Measurements from ENCODE around the gene YPEL2. TPM values are rescaled to one million over a fixed set of nuclear protein-coding genes. Genes with fewer than 3 reads are reported as not detected.

The YPEL2 gene
- total and polyA plus RNA-seq, 8 donors, result 6.7 to 28.7 (median 12.7) TPM

DNA sequence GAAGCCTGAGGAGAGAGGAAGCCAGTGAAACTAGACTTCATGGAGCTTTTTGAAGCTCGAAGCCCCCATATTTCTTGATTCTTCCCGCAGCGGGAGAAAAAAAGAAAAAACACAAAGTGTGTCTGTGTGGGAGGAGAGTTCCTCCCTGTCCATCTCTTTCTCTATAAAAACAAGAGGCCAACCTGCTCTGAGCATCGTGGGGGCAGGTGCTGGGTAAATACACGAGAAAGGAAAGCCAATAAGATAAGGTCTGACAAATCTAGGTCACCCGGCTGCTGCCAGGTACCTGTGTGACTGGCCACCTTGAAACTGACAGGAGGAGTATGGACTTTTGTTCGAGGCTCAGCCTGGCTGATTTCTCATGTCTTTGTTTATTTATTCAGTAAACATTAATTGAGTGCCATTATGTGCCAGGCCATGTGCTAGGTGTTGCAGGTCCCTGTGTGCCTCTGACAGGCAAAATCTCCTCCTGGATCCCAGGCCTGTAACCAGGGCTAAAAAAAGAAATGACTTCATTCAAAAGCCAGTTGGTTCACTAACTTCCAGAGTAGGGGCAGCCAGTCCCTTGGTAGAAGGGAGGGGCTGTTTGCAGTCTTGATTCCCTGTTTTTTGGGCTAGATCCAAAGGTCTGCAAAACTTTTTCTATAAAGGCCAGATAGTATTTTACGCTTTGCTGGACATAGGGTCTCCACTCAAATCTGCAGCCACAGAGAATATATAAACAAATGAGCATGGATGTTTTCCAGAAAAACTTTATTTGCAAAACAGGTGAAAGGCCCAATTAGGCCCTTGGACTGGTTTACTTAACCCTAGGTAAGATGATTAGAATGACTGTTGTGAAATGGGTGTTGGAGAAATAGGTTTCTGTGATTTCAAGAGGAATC lies 35.6 kb downstream of the YPEL2 start:
- H3K4me3 ChIP-seq, result peak overlapping the region in 1 of 4 donors; percentile 5
- H3K9me3 ChIP-seq, result no peaks in the 10 kb centered on the region
- TF ChIP-seq, protein P1, sequence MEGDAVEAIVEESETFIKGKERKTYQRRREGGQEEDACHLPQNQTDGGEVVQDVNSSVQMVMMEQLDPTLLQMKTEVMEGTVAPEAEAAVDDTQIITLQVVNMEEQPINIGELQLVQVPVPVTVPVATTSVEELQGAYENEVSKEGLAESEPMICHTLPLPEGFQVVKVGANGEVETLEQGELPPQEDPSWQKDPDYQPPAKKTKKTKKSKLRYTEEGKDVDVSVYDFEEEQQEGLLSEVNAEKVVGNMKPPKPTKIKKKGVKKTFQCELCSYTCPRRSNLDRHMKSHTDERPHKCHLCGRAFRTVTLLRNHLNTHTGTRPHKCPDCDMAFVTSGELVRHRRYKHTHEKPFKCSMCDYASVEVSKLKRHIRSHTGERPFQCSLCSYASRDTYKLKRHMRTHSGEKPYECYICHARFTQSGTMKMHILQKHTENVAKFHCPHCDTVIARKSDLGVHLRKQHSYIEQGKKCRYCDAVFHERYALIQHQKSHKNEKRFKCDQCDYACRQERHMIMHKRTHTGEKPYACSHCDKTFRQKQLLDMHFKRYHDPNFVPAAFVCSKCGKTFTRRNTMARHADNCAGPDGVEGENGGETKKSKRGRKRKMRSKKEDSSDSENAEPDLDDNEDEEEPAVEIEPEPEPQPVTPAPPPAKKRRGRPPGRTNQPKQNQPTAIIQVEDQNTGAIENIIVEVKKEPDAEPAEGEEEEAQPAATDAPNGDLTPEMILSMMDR (IDR thresholded peaks at IDR 0.05), result no peak
- WGBS, 2 donors, result 5 to 6% methylated on average over 8 of the region's 8 CpGs
- peak; percentile 69 to 94 (median 90) for DNase-seq
- peak overlapping the region; percentile 65 to 83 (median 76) for H3K27ac ChIP-seq
- intact Hi-C loops (cut with DNase I), result loop anchor here in 1 of 3 donors (5.0 kb wide), 1 partner anchor 35 kb away; the partner anchor contains the start of gene YPEL2
- no peaks in the 10 kb centered on the region for H3K36me3 ChIP-seq
- peaks cover 73 to 87% (median 80%) of the 10 kb centered on the region in 3 donors for H3K4me1 ChIP-seq
- ATAC-seq, result peak; percentile 84 to 90 (median 87)
- no peak for FAIRE-seq
- H3K27me3 ChIP-seq, result no peaks in the 10 kb centered on the region

DNA sequence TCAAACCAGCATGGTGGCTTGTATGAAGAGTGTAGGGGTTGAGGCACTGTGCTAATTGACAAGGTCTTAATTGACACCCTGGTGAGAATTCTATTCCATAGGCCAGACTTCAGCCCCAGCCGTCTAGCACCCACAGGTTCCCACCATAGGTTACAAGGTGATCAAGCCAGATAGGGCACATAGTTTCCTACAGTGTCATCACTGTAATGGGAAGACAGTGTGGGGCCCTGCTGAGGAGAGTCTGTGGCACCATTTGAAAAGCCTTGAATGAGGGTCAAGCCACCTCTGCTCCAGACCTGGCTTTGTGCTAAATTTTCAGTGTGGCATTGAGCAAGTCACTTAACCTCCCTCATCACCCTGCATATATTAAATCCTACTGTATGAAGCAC lies 36.2 kb downstream of the YPEL2 start:
- no peaks in the 10 kb centered on the region for H3K36me3 ChIP-seq
- peak overlapping the region; percentile 35 to 83 (median 67) for H3K27ac ChIP-seq
- WGBS, 2 donors, result 12 to 22% methylated on average over 1 of the region's 1 CpG
- H3K27me3 ChIP-seq, result no peaks in the 10 kb centered on the region
- TF ChIP-seq, protein P1 (IDR thresholded peaks at IDR 0.05), result no peak
- FAIRE-seq (no peak), DNase-seq (no peak), ATAC-seq (no peak)
- peaks cover 78 to 88% (median 81%) of the 10 kb centered on the region in 3 donors for H3K4me1 ChIP-seq
- no peak overlapping the region for H3K4me3 ChIP-seq
- no peaks in the 10 kb centered on the region for H3K9me3 ChIP-seq
- intact Hi-C loops (cut with DNase I), result loop anchor here in 1 of 3 donors (5.0 kb wide), 1 partner anchor 35 kb away; the partner anchor contains the start of gene YPEL2

DNA sequence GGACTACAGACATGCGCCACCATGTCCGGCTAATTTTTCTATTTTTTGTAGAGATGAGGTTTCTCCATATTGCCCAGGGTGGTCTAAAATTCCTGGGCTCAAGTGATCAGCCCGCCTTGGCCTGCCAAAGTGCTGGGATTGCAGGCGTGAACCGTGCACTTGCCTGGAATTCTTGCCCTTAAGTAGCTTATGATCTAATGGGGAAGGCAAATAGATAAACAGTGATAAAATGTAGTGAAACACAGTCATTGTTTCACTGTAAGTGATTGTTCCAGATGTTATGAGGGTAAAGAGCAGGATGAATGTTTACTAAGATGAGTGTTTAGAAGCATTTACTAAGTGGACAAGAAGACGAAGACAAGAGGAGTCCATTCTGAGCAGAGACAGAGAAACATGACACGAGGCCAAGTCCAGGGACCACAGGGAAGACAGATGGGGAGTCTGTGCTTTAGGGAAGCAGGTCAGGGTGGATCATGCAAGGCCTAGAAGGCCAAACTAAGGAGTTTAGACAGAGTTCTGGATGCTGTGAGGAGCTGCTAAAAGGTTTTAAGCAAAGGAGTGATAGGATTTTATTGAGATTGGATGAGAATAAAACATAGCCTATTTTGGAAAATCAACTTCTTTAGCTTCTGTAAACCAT lies 36.9 kb downstream of the YPEL2 start:
- TF ChIP-seq, protein P1 (IDR thresholded peaks at IDR 0.05), result no peak
- Histone ChIP-seq H3K27me3 (no peaks in the 10 kb centered on the region), H3K36me3 (no peaks in the 10 kb centered on the region), H3K27ac (peak overlapping the region; percentile 35 to 83 (median 67)), H3K4me3 (no peak overlapping the region), H3K9me3 (no peaks in the 10 kb centered on the region), H3K4me1 (peaks cover 78 to 94% (median 83%) of the 10 kb centered on the region in 3 donors)
- no peak for ATAC-seq
- no peak for FAIRE-seq
- no peak for DNase-seq
- WGBS, 2 donors, result 69% methylated on average over 7 of the region's 7 CpGs
- intact Hi-C loops (cut with DNase I), result loop anchor here in 1 of 3 donors (5.0 kb wide), 1 partner anchor 36 kb away; the partner anchor contains the start of gene YPEL2

DNA sequence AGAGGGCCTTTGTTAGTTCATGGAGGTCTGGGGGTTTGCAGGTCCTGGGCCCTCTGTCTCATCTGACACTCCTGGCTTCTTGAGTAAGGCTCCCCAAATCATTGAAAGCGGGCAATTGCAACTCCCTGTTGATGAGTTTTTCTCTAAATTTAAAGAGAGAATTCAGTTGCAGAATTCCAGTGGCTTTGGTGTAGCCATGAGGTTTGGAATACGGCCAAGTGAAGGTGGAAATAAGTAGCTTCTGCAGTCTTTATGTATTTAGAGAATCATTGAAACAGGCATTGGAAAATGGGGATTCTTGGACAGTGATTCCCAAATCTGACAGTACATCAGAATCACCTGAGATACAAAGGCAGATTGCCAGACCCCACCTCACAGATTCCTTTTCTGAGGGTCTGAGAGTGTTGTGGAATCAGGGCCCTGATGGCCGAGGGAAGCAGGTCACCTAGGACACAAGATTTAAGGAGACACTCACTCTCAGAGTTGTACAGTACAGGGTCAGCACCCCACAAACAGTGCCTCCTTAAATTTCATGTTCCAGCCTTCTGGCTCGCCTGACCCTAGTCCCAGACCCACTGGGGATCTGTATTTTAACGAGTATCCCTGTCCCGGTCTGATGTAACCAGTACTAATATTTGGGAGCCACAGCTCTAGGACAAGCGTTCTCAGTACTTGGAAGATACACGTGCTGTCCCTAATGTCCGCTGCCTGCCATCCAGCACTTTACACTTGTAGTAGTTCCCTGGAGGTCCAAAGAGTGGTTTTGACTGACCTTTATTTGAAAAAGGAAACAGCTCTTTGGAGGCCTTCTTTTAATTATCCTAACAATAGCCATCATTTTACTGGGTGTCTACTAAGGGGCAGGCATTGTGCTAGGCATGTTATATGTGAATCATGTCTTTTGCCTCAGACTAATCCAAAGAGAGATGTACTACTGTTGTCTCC lies 37.8 kb downstream of the YPEL2 start:
- no peak overlapping the region for H3K4me3 ChIP-seq
- TF ChIP-seq, protein P1 (IDR thresholded peaks at IDR 0.05), result no peak
- intact Hi-C loops (cut with DNase I), result loop anchor here in 1 of 3 donors (5.0 kb wide), 1 partner anchor 37 kb away; the partner anchor contains the start of gene YPEL2
- H3K27me3 ChIP-seq, result no peaks in the 10 kb centered on the region
- no peaks in the 10 kb centered on the region for H3K36me3 ChIP-seq
- FAIRE-seq (no peak), DNase-seq (no peak), ATAC-seq (no peak)
- peaks cover 73 to 98% (median 84%) of the 10 kb centered on the region in 3 donors for H3K4me1 ChIP-seq
- peak overlapping the region; percentile 53 to 83 (median 70) for H3K27ac ChIP-seq
- H3K9me3 ChIP-seq, result no peaks in the 10 kb centered on the region
- 77 to 78% methylated on average over 9 of the region's 9 CpGs for WGBS, 2 donors

Measured in pancreas (tissue), 10 donors.